Retinal pigment epithelial cell (primary cell): ENCODE results near the gene MMP12.
A peak's percentile ranks its signal among the peaks of the same experiment; 100 is the strongest.

ENCODE experiments used
- DNase-seq: peaks from one replicate; pipeline ENCODE4 v3.0.0-alpha.2; 2010; ENCODE audit warnings: low read depth
- H3K4me3 ChIP-seq: 2 replicates; pipeline ENCODE4 v1.5.1; 2011; ENCODE audit warnings: mild to moderate bottlenecking, low read length, control low read depth, moderate library complexity
- TF ChIP-seq, protein P1 (sequence below): conservative IDR thresholded peaks from 2 replicates; pipeline ENCODE4 v1.5.1; 2011; ENCODE audit warnings: low read depth, low read length, control low read depth, inconsistent platforms

The MMP12 gene

DNA sequence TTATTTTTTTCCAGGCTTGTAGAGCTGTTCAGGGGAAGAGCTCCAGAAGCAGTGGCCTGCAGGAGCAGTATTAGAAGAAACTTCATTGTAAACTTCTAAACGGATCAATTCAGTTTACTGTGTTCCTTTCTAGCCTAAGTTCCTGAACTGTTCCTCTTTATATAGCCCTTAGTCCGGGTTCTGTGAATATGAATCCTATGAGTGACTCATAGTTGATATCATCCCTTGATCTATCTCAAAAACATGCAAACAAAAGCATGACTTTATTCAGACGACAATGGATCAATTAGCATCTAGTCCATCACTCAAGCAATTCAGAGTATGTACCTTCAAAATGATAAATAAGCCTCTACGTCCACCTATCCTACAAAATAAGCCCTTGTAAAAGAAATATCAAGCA, at the start of gene MMP12:
TSS of gene MMP12 (minus strand) at position 131 of the 400 bp plus-strand sequence. CDS start at position 86, 45 bp downstream.
- no peak within 1 kb of the TSS for H3K4me3 ChIP-seq
- TF ChIP-seq, protein P1, sequence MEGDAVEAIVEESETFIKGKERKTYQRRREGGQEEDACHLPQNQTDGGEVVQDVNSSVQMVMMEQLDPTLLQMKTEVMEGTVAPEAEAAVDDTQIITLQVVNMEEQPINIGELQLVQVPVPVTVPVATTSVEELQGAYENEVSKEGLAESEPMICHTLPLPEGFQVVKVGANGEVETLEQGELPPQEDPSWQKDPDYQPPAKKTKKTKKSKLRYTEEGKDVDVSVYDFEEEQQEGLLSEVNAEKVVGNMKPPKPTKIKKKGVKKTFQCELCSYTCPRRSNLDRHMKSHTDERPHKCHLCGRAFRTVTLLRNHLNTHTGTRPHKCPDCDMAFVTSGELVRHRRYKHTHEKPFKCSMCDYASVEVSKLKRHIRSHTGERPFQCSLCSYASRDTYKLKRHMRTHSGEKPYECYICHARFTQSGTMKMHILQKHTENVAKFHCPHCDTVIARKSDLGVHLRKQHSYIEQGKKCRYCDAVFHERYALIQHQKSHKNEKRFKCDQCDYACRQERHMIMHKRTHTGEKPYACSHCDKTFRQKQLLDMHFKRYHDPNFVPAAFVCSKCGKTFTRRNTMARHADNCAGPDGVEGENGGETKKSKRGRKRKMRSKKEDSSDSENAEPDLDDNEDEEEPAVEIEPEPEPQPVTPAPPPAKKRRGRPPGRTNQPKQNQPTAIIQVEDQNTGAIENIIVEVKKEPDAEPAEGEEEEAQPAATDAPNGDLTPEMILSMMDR: no peak
- no peak for DNase-seq

DNA sequence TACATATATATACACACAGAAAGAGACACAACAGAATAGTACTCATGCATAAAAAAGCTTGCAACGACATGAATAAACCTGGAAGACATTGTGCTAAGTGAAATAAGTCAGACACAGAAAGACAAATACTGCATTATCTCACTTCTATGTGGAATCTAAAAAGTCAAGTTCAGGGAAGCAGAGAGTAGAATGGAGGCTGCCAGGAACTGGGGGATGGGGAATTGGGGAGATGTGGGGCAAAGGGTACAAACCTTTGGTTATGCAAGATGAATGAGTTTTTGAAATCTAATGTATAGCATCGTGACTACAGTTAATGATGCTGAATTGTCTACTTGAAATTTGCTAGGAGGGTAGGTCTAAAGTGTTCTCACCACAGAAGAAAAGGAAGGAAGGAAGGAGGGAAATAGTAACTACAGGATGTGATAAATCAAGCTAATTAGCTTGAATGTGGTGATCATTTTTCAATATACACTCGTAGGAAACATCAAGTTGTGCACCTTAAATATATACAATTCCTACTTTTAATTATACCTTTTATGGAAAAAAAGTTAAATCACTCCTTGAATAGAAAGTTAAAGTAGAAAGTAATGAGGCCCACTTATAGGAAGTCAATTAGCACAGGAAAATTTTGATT, 46.9 kb upstream of the MMP12 start:
- no peak overlapping the region for H3K4me3 ChIP-seq
- TF ChIP-seq, protein P1: no peak
- DNase-seq: no peak

DNA sequence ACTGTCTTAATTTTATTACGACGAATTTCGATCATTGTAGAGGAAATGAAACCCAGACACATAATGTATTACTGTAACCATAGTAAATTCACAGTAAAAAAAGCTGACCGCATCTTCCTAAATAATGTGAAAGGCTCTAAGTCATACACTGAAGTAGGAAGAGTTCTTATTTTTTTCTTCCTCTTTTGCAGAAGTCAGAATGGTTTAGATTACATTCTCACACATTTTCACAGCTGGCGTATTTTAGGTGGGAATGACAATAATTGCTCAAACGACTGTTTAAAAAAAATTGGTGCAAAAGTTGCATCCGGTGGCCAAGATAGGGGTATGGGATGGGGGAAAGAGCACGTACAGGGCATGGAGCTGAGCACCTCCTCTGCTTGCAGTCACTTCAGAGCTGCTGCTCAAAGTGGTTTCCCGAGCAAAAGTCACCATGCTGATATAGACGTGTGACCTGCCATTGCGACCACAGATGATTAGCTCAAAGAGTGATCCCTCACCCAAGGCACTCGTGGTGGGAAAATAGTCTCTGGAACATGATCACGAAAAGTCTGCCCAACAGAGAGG, 45.4 kb upstream of the MMP12 start:
- TF ChIP-seq, protein P1: no peak
- no peak overlapping the region for H3K4me3 ChIP-seq
- DNase-seq: no peak

DNA sequence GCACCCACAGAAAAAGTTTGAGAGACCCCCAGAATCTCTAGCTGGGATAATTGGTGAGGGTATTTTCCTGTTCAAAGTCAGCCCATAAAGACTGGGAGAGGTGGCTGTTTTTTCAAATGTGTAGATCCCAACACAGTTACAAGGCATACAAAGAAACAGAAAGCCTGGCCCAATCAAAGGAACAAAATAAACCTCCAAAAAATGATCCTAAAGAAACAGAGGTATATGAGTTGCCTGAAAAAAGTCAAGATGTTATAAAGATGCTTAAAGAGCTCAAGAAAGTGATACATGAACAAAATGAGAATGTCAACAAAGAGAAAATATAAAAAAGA, 40.2 kb upstream of the MMP12 start:
- H3K4me3 ChIP-seq: no peak overlapping the region
- no peak for DNase-seq
- TF ChIP-seq, protein P1: no peak

DNA sequence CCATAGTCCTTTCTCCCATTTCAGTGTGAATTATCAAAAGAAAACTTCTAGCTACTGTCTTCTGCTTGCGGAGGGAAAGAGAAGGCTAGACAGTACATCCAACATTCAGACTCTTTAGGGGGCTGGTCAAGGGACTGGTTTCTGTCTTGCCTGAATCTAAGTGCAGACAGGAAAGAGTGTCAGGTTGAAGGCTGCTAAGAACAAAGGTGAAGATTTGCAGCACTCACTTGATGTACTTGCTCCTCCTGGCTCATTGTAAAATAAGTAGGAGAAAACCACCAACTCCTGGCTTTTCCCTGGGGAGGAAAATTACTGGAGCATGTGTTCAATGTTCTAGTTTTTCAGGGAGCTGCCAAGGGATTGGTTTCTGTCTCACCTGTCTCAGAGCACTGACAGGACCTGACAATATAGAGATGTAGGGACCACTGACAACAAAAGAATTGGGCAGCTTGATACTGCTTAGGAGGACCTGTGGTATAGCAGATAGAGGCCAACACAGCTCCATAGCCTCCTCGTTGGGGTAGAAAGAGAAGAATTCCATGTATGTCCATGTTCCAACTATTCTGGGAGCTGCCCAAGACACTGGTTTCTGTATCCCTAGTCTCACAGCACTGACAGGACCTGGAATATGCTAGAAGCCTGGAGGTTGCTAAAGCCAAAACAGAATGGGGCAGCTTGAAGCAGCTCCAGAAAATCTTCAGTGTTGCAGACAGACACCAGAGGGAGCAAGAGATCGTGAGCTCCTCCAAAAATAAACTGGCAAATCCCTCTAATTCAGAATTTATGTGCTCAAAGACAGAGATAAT, 39.7 kb upstream of the MMP12 start:
- no peak for DNase-seq
- TF ChIP-seq, protein P1: peak; percentile 77
- H3K4me3 ChIP-seq: no peak overlapping the region

DNA sequence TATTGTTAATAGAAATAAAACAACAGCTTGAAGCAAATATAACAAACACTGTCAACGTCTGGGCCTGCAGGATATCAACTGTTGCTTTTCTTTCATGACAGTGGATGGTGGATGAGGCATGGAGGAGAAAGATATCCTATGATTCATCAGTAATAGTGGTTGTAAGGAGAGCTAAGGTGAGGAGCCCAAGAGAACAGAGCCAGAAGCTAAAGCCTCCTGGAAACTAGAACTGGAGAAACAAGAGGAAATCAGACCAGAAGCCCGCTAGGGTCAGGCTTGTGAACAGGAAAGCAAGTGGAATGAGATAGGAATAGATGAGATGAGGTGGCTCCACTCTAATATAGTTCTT, 37.7 kb upstream of the MMP12 start:
- TF ChIP-seq, protein P1: no peak
- DNase-seq: no peak
- H3K4me3 ChIP-seq: no peak overlapping the region
